ENCODE results near the gene HOXD8. TPM values are rescaled to one million over a fixed set of nuclear protein-coding genes. Genes with fewer than 3 reads are reported as not detected.

Gene HOXD8
- total and polyA plus RNA-seq, 2 experiments from 2014 or later, result 19.7 to 27.8 TPM

- H3K36me3 ChIP-seq (ENCODE audit: low read depth), result peaks cover 15% of the 10 kb centered on the region
- H3K9me3 ChIP-seq (ENCODE audit: low read depth), result no peaks in the 10 kb centered on the region
- WGBS, 2 experiments (ENCODE audit: low coverage in 1 of 2, low lambda C conversion rate in 2 of 2, missing lambda C conversion rate in 2 of 2), result 35 to 48% methylated on average over 25 to 26 of the region's 26 CpGs
- H3K79me2 ChIP-seq (ENCODE audit: insufficient read depth), result peaks cover 96% of the 10 kb centered on the region
- H3K4me3 ChIP-seq, result peak overlapping the region; percentile 70
- H3K9me2 ChIP-seq (ENCODE audit: insufficient read depth), result no peaks in the 10 kb centered on the region
- peak; percentile 57 for DNase-seq
- H3K27ac ChIP-seq, result peak overlapping the region; percentile 88
- in situ Hi-C loops (cut with MboI), result loop anchor here (25.0 kb wide), 1 partner anchor 1628 kb away; no protein-coding TSS in a partner anchor
- no peaks in the 10 kb centered on the region; the same call in 1 of the 2 replicates for H3K4me1 ChIP-seq (ENCODE audit: insufficient read depth)
- no peaks in the 10 kb centered on the region for H4K20me1 ChIP-seq (ENCODE audit: insufficient read depth)
- no peaks in the 10 kb centered on the region for H3K27me3 ChIP-seq (replicated peaks; ENCODE audit: insufficient read depth)
- peak overlapping the region; percentile 89 for H3K9ac ChIP-seq
- H2AFZ ChIP-seq, result no peak overlapping the region
- TF ChIP-seq EZH2 (IDR thresholded peaks at IDR 0.05; ENCODE audit: insufficient read depth, poor library complexity, severe bottlenecking), result no peak
- TF ChIP-seq EZH2phosphoT487 (IDR thresholded peaks at IDR 0.05; ENCODE audit: insufficient read depth, low read depth), result no peak
- peaks cover 21% of the 10 kb centered on the region for H3F3A ChIP-seq (ENCODE audit: insufficient read depth)
- peak overlapping the region; percentile 95 for H3K4me2 ChIP-seq (ENCODE audit: unreplicated experiment)
Measured at GRCh38 chr2:176109192-176109901, 20.2 kb upstream of the HOXD8 start.

- Histone ChIP-seq H4K20me1 (ENCODE audit: insufficient read depth) (no peaks in the 10 kb centered on the region), H3K79me2 (ENCODE audit: insufficient read depth) (peaks cover 96% of the 10 kb centered on the region), H3K9ac (peak overlapping the region; percentile 89), H2AFZ (no peak overlapping the region), H3K9me2 (ENCODE audit: insufficient read depth) (no peaks in the 10 kb centered on the region), H3K4me1 (ENCODE audit: insufficient read depth) (no peaks in the 10 kb centered on the region; the same call in 1 of the 2 replicates), H3F3A (ENCODE audit: insufficient read depth) (peaks cover 21% of the 10 kb centered on the region), H3K9me3 (ENCODE audit: low read depth) (no peaks in the 10 kb centered on the region), H3K27me3 (replicated peaks; ENCODE audit: insufficient read depth) (no peaks in the 10 kb centered on the region), H3K4me3 (peak overlapping the region; percentile 70), H3K4me2 (ENCODE audit: unreplicated experiment) (peak overlapping the region; percentile 95), H3K27ac (peak overlapping the region; percentile 88), H3K36me3 (ENCODE audit: low read depth) (peaks cover 15% of the 10 kb centered on the region)
- in situ Hi-C loops (cut with MboI), result loop anchor here (25.0 kb wide), 1 partner anchor 1627 kb away; no protein-coding TSS in a partner anchor
- TF ChIP-seq EZH2 (IDR thresholded peaks at IDR 0.05; ENCODE audit: insufficient read depth, poor library complexity, severe bottlenecking) (no peak), EZH2phosphoT487 (IDR thresholded peaks at IDR 0.05; ENCODE audit: insufficient read depth, low read depth) (no peak)
- WGBS, 2 experiments (ENCODE audit: low coverage in 1 of 2, low lambda C conversion rate in 2 of 2, missing lambda C conversion rate in 2 of 2), result 64% methylated on average over 4 of the region's 4 CpGs
- no peak for DNase-seq
Measured at GRCh38 chr2:176109946-176110345, 19.6 kb upstream of the HOXD8 start.

- Histone ChIP-seq H3K27ac (peak overlapping the region; percentile 88), H3K27me3 (replicated peaks; ENCODE audit: insufficient read depth) (no peaks in the 10 kb centered on the region), H3K4me1 (ENCODE audit: insufficient read depth) (no peaks in the 10 kb centered on the region; the same call in 1 of the 2 replicates), H3K79me2 (ENCODE audit: insufficient read depth) (peaks cover 96% of the 10 kb centered on the region), H3K4me2 (ENCODE audit: unreplicated experiment) (peak overlapping the region; percentile 95), H2AFZ (no peak overlapping the region), H3F3A (ENCODE audit: insufficient read depth) (peaks cover 21% of the 10 kb centered on the region), H3K9ac (peak overlapping the region; percentile 89), H4K20me1 (ENCODE audit: insufficient read depth) (no peaks in the 10 kb centered on the region), H3K4me3 (peak overlapping the region; percentile 70), H3K9me2 (ENCODE audit: insufficient read depth) (no peaks in the 10 kb centered on the region), H3K36me3 (ENCODE audit: low read depth) (peaks cover 15% of the 10 kb centered on the region), H3K9me3 (ENCODE audit: low read depth) (no peaks in the 10 kb centered on the region)
- in situ Hi-C loops (cut with MboI), result loop anchor here (25.0 kb wide), 1 partner anchor 1627 kb away; no protein-coding TSS in a partner anchor
- 34 to 41% methylated on average over 7 of the region's 7 CpGs for WGBS, 2 experiments (ENCODE audit: low coverage in 1 of 2, low lambda C conversion rate in 2 of 2, missing lambda C conversion rate in 2 of 2)
- DNase-seq, result no peak
- TF ChIP-seq EZH2 (IDR thresholded peaks at IDR 0.05; ENCODE audit: insufficient read depth, poor library complexity, severe bottlenecking), result no peak
- no peak for TF ChIP-seq EZH2phosphoT487 (IDR thresholded peaks at IDR 0.05; ENCODE audit: insufficient read depth, low read depth)
Measured at GRCh38 chr2:176110415-176111308, 18.8 kb upstream of the HOXD8 start.

GRCh38 chr2:176111309-176111663 lies 18.2 kb upstream of the HOXD8 start:
- peaks cover 17% of the 10 kb centered on the region for H3F3A ChIP-seq (ENCODE audit: insufficient read depth)
- no peaks in the 10 kb centered on the region for H3K9me2 ChIP-seq (ENCODE audit: insufficient read depth)
- H3K4me3 ChIP-seq, result peak overlapping the region; percentile 70
- no peaks in the 10 kb centered on the region for H3K27me3 ChIP-seq (replicated peaks; ENCODE audit: insufficient read depth)
- peak; percentile 92 for DNase-seq
- peak overlapping the region; percentile 89 for H3K9ac ChIP-seq
- no peaks in the 10 kb centered on the region; the same call in 1 of the 2 replicates for H3K4me1 ChIP-seq (ENCODE audit: insufficient read depth)
- H3K9me3 ChIP-seq (ENCODE audit: low read depth), result no peaks in the 10 kb centered on the region
- in situ Hi-C loops (cut with MboI), result loop anchor here (25.0 kb wide), 1 partner anchor 1626 kb away; no protein-coding TSS in a partner anchor
- H4K20me1 ChIP-seq (ENCODE audit: insufficient read depth), result no peaks in the 10 kb centered on the region
- TF ChIP-seq EZH2phosphoT487 (IDR thresholded peaks at IDR 0.05; ENCODE audit: insufficient read depth, low read depth), result no peak
- TF ChIP-seq EZH2 (IDR thresholded peaks at IDR 0.05; ENCODE audit: insufficient read depth, poor library complexity, severe bottlenecking), result no peak
- peak overlapping the region; percentile 88 for H3K27ac ChIP-seq
- peaks cover 15% of the 10 kb centered on the region for H3K36me3 ChIP-seq (ENCODE audit: low read depth)
- no peak overlapping the region for H2AFZ ChIP-seq
- H3K4me2 ChIP-seq (ENCODE audit: unreplicated experiment), result peak overlapping the region; percentile 95
- H3K79me2 ChIP-seq (ENCODE audit: insufficient read depth), result peaks cover 96% of the 10 kb centered on the region
- 8 to 13% methylated on average over 16 of the region's 16 CpGs for WGBS, 2 experiments (ENCODE audit: low coverage in 1 of 2, low lambda C conversion rate in 2 of 2, missing lambda C conversion rate in 2 of 2)
